SW 1271 (cell line): ENCODE results near the gene MYL12B.
"Not testable (repeated sequence)": the region's sequence is repeated elsewhere in the genome, so short reads cannot be mapped to it uniquely, and the experiment has no call there.

ENCODE experiments used
- DNase-seq, 2 experiments: peaks; one replicate each; lab custom pipeline; 2025; lab: John Stamatoyannopoulos, UW

Gene MYL12B

GRCh38 chr18:3297025-3297984 is 35.4 kb downstream of the MYL12B start:
- DNase-seq = no peak

GRCh38 chr18:3304832-3305231 is 42.9 kb downstream of the MYL12B start:
- DNase-seq = no peak

- no peak for DNase-seq
Observed at GRCh38 chr18:3305354-3305762, 43.4 kb downstream of the MYL12B start.

- DNase-seq = no peak
Observed at GRCh38 chr18:3305933-3306332, 44.0 kb downstream of the MYL12B start.

GRCh38 chr18:3306391-3306790 is 44.5 kb downstream of the MYL12B start:
- DNase-seq = no peak

- no peak for DNase-seq
Observed at GRCh38 chr18:3313685-3314084, 51.8 kb downstream of the MYL12B start.

- DNase-seq = not testable (repeated sequence)
Observed at GRCh38 chr18:3315344-3315743, 53.4 kb downstream of the MYL12B start.

GRCh38 chr18:3319399-3319798 is 57.5 kb downstream of the MYL12B start:
- DNase-seq = no peak

GRCh38 chr18:3319894-3320454 is 58.0 kb downstream of the MYL12B start:
- no peak for DNase-seq

GRCh38 chr18:3321133-3321812 is 59.3 kb downstream of the MYL12B start:
- DNase-seq = no peak

GRCh38 chr18:3323900-3324299 is 62.0 kb downstream of the MYL12B start:
- no peak for DNase-seq
